GM11168 (cell line): ENCODE data around the gene ACSF3.

Experiments
- in situ Hi-C: fragments of 300-500 bp; cut with MboI; formaldehyde crosslinking; loops from one replicate; pipeline ENCODE4 v1.12.0; 2022; ENCODE audit warnings: low sequenced_read_pairs; ENCODE audit not compliant: unreplicated experiment

The ACSF3 gene

GRCh38 chr16:89153848-89154271, 60.2 kb downstream of the ACSF3 start:
- in situ Hi-C loops: no loop called here

DNA sequence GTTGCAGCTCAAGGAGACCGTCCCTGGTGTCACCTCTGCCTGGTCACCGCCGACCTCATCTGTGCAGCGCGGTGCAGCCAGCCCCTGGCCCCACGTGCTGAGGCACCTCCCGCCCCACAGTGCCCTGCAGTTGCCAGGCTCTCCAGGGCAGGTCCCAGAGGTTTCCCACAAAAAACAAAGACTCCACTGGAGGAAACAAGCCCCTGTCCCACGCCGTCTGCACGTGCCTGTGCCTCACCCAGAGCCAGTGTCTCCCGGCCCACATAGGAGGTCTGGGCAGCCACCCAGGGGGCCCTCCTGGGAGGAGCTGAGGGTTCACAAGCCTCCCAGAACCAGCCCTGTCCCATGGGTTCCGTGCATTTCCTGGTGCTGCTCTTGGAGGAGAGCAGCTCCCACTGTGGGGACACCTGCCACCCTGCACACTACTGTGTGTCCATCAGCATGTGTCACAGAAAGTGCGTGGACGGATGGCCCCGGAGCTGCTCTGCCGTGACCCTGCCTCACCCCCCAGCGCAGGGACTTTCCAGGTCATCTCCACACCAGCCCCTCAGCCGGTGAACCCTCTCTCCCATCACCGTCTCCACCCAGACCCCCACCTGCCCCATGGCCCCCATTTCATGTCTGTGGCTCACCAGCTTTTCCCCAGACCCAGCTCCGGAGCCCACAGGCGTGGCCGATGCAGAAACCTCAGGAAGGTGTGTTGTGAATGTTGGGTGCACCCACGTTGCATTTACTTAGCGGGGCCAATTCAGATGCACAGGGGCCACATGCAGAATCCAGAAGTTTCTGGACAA, 60.9 kb downstream of the ACSF3 start:
- in situ Hi-C loops: no loop called here

DNA sequence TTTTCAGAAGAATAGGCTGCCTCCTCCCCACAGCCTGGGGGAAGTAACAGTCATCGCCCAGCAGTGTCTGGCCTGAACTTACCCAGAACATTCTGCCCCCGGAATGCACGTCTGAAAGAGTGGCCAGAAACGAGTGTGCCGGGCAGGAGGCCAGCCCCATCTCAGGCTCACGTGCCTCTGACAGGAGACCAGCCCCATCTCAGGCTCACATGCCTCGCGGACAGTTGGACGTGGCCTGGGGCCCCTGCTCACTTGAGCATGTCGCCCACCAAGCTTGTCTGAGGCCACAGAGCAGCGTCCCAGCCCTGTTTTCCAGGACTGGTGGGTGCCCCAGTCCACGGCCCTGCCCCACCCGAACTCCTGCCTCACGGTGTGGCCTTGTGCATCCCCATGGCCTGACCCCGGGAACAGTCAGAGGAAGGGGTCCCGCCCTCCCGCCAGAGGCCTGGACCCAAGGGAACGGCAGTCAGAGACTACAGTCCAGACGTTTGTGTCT, 61.6 kb downstream of the ACSF3 start:
- in situ Hi-C loops: no loop called here

GRCh38 chr16:89155851-89156739, 62.4 kb downstream of the ACSF3 start:
- in situ Hi-C loops: no loop called here

DNA sequence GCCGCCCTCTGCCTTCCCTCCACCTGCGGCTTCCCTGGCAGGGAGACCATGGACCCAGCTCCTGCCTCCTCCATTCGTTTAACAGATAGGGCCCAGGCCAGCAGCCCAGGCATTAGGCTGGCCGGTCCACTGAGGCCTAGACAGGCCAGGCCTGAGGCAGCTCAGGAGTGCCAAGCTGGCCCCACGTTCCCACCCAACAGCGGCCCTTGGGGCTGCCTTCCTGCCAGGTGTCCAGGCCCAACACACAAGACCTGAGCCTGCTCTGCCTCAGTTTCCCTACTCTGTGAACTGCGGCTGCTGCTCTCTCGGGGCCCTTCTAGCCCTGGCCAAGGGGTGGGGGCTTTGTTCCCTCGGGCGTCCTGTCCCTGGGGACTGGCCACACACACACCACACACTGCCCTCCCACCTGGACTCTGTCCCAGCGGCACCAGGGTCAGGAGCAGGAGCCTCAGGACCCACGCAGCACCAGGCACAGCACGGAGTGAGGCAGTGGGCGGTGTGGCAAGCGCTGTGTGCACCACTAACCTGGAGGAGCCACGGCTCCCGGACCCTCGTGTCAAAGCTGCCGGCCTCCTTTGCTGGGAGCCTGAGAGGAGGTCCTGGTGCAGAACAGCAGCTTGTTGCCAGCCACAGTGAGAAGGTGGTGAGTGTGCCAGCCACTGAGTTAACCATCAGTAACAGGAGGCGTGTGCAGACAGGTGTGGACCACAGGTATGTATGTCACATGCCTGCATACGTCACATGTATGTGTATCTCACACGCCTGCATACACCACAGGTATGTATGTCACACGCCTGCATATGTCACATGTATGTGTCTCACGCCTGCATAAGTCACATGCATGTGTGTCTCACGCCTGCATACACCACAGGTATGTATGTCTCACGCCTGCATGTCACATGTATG, 63.3 kb downstream of the ACSF3 start:
- in situ Hi-C loops: no loop called here

GRCh38 chr16:89157778-89158177, 64.1 kb downstream of the ACSF3 start:
- in situ Hi-C loops: no loop called here

DNA sequence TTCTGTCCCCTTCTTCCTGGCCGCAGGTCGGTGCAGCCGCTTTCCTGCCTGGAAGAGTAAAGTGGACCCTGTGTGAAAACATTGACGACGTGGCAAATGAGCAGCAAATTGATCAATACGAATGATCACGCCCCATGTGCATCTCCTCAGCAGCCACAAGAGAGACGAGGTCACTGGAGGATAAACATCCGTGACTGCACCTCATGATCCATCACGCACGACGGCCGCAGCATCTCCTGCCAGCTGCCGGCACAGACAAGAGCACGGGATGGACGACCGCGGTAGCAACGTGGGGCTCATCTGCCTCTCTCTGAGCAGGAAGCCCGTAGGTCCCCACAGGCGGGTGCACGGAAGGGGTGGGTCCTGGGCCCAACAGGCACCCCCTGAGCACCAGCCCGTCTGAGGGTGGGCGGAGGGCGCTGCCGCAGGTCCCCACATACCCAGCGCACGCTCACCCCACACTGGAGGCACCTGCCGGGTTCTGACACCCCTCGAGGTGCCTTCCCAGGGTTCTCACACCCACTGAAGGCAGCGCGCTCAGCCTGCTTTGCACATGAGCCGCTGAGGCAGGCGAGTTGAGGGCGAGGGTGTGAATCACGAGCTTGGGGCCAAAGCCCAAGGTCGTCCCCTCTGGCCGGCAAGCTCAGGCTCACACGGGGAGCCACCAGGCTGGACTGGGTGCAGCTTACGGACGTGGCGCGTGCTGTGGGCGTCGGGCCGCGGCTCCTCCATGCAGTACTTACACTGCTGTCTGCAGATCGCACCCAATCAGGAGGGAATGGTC, 65.6 kb downstream of the ACSF3 start:
- in situ Hi-C loops: no loop called here

DNA sequence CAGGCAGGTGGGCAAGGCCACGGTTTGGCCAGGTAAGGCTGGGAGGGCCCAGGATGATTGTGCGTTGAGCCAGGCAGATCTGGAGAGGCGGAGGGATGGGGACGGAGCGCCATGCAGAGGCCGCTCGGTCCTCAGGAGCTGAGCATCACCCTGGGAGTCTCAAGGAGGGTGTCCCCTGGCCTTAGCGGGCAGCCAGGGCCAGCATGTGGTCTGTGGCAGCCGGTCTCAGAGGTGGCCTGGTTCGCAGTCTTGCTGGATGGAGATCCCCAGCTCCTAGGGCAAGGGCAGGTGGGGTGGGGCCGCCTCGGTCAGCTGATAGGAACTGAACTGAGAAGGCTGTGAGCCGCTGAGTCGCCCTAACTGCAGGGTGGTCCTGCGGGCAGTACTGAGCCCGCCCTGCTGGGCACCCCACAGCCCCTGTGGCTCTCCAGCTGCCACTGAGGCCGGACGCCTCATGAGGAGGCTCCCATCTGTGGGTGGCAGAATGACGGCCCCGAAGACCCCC, 66.2 kb downstream of the ACSF3 start:
- in situ Hi-C loops: loop anchor here (10.0 kb wide), 2 partner anchors 195 to 335 kb away; no protein-coding TSS in a partner anchor

- in situ Hi-C loops: loop anchor here (10.0 kb wide), 2 partner anchors 196 to 336 kb away; no protein-coding TSS in a partner anchor
Observed at GRCh38 chr16:89160977-89161701, 67.5 kb downstream of the ACSF3 start.

DNA sequence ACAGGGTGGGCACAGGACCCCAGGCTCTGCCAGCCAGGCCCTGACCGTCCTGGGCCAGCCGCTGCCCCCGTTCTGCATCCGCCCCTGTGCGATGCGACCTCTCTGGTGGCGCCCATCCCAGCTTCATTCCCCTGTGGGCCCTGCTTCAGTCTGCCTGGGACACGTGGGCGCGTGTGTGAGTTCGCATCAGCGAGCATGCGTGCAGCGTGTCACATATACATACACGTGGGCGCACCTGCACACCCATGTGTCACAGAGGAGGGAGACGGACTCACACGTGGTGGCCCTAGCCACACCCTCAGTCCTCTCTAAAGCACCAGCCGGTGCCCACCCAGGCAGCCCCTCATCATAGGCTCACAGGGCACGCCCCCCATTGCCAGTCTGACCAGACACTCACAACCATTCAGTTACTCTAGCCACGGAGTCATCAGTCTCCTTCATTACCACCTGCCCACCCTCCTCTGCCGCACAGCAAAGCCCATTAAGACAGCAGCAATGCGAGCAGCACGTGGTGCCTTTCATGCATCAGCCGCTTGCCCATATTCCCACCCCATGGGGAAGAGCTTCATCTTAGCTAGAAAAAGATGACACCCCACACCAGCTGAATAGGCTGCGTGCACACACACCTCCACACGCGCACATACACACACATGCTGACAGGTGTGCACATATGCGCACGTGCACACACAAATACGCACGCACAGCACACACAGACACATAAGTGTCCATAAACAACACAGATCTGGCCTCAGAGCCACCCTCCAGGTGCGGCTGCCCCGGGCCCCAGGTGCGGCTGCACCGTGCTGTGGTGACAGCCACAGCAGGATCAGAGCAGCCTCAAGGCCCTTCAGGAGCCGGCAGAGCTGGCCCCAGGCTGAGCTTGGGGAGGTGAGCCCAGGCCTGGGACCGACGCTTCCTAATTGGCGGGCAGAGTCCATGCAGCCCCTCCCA, 68.4 kb downstream of the ACSF3 start:
- in situ Hi-C loops: loop anchor here (10.0 kb wide), 2 partner anchors 197 to 337 kb away; no protein-coding TSS in a partner anchor

- in situ Hi-C loops: loop anchor here (10.0 kb wide), 2 partner anchors 198 to 338 kb away; no protein-coding TSS in a partner anchor
Observed at GRCh38 chr16:89163297-89163696, 69.6 kb downstream of the ACSF3 start.

DNA sequence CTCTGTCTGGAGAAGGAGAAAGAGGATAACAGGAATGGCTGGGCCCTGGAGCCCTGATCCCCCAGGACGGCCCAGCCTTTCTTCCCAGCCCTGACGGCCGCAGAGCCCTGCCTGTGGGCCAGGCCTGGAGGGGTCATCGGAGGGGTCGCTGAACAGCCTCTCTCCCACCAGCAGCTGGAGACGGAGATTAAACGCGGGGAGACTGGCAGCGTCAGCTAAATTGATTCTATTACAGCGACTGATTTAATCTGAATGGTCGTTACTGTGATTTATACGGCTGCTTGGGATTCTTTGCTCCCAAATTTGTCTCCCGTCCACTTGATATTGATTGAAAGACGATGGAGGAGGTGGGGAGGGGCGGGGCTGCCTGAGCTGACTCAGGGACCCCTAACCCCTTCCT, 70.8 kb downstream of the ACSF3 start:
- in situ Hi-C loops: loop anchor here (10.0 kb wide), 2 partner anchors 200 to 340 kb away; no protein-coding TSS in a partner anchor

DNA sequence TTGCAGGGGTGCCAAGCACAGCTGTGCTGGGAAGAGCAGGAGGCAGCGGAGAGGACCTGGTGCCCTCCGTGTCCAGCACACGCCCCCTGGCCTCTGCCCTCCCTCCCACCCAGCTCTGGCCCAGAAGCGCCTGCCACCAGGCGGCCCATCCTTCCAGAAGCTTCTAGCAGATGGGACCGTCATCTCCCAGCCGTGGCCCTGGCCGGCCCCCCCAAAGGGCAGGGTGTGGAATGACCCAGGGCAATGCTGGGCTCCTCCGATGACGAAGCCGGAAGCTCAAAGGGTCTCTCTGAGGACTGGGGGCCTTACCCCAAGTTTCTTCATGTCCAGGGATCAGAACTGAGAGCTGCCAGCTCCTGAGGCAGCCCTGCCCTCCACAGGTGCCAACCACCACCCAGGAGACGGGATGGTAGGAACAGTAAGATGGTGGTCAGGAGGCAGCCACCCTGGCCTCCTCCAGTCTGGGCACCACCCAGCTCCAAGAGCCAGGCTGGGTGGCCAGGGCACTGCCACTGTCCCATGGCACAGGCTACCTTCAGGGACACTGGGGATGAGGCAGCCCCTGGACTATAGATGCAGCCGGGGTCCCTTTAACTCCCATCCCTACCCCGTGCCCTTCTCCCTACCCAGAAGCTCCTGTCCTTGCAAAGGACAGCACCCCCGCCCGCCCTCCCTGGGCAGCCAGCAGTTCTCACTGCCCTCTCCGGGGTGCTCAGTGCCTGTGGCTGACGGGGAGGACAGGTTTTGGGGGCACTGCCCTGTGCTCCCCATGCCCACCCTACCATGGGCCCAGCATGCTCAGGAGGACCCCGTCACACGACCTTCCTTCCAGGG, 71.4 kb downstream of the ACSF3 start:
- in situ Hi-C loops: loop anchor here (5.0 to 10.0 kb wide), 3 partner anchors 200 to 340 kb away; no protein-coding TSS in a partner anchor

DNA sequence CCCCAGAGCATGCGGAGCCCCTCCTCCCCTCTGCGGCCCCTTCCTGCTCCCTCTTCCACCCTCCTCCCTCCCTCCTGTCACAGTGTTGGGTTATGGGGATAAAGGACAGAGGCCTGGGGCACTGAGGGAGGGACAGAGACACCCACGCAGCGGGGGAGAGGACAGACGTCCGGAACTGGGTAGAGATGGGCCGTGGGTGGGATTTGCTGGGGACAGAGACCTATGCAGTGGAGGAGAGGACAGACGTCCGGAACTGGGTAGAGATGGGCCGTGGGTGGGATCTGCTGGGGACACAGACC, 72.0 kb downstream of the ACSF3 start:
- in situ Hi-C loops: loop anchor here (5.0 to 10.0 kb wide), 3 partner anchors 201 to 341 kb away; no protein-coding TSS in a partner anchor

DNA sequence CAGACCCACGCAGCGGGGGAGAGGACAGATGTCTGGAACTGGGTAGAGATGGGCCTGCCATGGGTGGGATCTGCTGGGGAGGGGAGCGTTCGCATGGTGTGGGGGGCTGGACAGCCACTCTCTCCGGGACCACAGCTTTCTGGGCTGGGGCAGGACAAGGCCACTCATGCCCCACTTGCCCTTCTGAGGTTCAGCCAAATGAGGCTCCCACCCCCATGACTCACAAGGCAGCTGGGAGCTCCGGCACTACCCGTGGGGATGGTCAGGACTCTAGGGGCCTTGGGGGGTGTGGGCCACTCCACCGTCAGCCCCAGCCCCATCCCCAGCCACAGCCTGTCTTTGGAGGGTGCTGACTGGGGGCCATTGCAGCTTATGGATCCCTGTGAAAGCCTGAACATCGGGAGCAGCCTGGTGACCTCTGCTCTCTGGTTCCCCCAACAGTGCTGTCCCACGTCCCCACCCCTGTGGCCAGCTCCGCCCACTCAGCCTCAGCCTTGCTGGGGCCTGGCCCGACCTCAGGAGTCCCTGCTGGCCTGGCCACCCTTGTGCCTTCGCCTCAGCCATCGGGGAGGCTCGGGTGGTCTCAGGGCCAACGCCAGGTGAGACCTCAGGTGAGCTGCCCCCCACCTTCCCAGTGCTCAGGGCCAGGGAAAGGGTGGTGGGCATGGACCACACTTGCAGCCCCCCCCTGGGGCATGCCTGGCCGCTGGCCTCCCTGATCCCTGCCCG, 73.2 kb downstream of the ACSF3 start:
- in situ Hi-C loops: loop anchor here (5.0 to 10.0 kb wide), 3 partner anchors 202 to 342 kb away; no protein-coding TSS in a partner anchor
